ENCODE data around the gene GLCCI1.

GLCCI1 gene

DNA sequence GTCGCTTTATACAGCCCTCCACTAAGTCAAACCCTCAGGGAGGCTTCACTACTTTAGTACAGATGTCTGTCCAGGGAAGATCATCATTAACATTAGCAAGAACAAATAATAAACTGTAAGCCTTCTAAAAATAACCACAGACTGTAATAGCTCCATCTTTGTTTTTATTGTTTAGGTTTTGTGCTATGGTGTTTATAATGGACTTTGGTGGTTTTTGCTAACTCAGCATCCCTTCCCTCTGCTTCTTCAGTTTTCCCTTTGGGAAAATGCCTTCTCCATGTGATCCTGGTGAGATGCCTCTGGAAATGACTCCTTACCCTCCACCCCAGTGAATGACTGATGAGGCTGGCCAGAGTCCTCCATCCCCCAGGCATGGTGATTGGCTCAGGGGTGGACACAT is 162.1 kb downstream of the GLCCI1 start:
- no peak for DNase-seq (ENCODE audit: low spot score)

DNA sequence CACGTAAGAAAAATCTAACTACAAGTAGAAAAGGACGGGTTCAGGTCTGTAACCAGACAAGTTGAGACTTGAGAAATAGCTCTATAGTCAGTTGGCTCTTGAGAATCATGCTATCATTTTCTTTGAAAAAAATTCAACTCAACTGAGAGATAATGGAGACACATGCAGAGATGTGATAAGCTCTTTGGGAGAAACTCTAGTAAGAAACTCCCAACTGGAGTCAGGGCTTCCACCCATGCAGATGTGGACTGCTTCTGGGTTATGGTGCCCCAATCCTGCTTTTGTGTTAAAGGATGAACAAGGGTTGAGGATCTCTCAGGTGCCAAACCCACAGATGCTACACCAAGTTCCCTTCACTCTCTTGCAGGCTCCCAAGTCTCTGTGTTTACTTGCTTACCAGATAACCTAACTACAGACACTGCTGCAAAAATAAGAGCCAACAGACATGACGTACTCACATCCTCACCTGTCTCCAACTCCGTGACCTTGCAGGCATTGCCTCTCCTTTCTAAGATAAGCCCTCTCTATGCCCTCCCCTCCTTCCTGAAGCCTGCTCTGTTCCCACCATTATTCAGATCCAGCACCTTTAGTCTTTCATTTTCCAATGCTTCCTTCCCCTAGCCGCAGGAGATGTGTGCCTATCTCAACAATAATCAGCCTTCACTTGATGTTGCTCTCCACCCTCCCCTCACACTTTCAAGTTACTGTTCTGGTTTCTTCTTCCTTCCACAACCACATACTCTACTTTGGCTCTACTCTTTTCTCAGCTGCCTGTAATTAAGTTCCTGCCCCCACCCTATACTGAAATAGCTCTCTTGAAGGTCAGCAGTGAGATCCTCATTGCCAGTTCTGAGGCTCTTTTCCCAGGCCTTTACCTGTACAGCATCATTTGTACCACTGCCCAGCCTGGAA is 163.4 kb downstream of the GLCCI1 start:
- no peak for DNase-seq (ENCODE audit: low spot score)

GRCh38 chr7:8133188-8133848 is 164.7 kb downstream of the GLCCI1 start:
- DNase-seq (ENCODE audit: low spot score): no peak

- DNase-seq (ENCODE audit: low spot score): no peak
Observed at GRCh38 chr7:8134089-8134733, 165.6 kb downstream of the GLCCI1 start.

GRCh38 chr7:8135417-8135816 is 166.8 kb downstream of the GLCCI1 start:
- DNase-seq (ENCODE audit: low spot score): no peak

DNA sequence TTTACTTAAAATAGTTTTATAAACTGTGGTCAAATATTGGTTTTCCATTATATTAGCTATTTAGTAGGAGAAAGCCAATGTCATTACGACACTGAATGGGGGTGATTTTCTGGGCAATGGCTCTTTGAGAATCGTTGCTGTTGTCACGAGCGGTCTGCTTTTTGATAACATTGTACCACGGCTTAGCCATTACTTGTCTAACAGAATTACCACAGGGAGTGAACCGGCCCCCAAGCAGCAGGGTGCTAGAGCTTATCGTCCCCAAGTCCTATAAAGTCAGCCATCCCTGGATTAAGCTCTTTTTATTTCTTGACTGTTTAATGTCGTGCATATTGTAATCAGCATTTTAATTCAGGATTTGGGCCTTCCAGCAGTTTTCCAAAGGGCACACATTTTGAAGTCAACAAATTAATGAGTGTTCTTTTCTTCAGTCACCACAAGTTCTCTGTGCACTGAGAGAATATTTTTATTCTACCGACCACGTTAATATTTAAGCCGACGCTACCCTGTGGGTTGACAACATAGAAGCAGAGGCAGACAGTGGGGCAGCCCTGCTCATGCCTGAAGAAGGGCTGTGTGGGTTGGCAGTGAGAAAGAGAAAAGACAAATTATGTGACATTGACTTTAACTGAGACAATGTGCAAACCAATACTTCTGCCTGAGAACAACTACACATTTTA is 167.6 kb downstream of the GLCCI1 start:
- no peak for DNase-seq (ENCODE audit: low spot score)
